WTC11 (cell line): ENCODE results near the gene PGAM1. TPM values are rescaled to one million over a fixed set of nuclear protein-coding genes. Genes with fewer than 3 reads are reported as not detected.

Source experiments
- ATAC-seq: fragments of 200-7000 bp; cut with Tn5 transposase; 2 replicates; pipeline ENCODE4 v1.10.0; 2021; ENCODE audit warnings: mild to moderate bottlenecking, moderate library complexity
- CTCF ChIA-PET: fragments of 300-600 bp; sonication (Branson Sonifier 250); formaldehyde crosslinking; loops from one replicate; lab custom pipeline; 2021; ENCODE audit warnings: antibody characterized with exemption; lab: Charles Lee
- POLR2A ChIA-PET: fragments of 350-600 bp; sonication (Branson Sonifier 250); formaldehyde crosslinking; loops from one replicate; lab custom pipeline; 2021; ENCODE audit warnings: antibody characterized with exemption; lab: Charles Lee
- DNase-seq: peaks from one replicate; pipeline ENCODE4 v3.0.0; 2021; ENCODE audit warnings: low spot score
- H3K27ac Mint-ChIP-seq: 2 replicates; pipeline ENCODE4 v1.8.0; 2021; ENCODE audit warnings: mixed read lengths
- H3K27me3 Mint-ChIP-seq: 2 replicates; pipeline ENCODE4 v1.8.0; 2021; ENCODE audit warnings: low read depth, mild to moderate bottlenecking, moderate library complexity, mixed read lengths
- H3K36me3 Mint-ChIP-seq: 2 replicates; pipeline ENCODE4 v1.8.0; 2021; ENCODE audit warnings: mixed read lengths
- H3K4me1 Mint-ChIP-seq: 2 replicates; pipeline ENCODE4 v1.8.0; 2022; ENCODE audit warnings: mixed read lengths
- H3K4me3 Mint-ChIP-seq: 2 replicates; pipeline ENCODE4 v1.8.0; 2021; ENCODE audit warnings: mild to moderate bottlenecking, moderate library complexity, mixed read lengths
- H3K9me3 Mint-ChIP-seq: 2 replicates; pipeline ENCODE4 v1.8.0; 2021; ENCODE audit warnings: mixed read lengths
- CREM ChIP-seq: sonication (generic); formaldehyde crosslinking; IDR thresholded peaks from 2 replicates; pipeline ENCODE4 v1.8.1; 2022; ENCODE audit warnings: mild to moderate bottlenecking, missing genetic modification reagents, moderate library complexity
- EMX1 ChIP-seq: fragments of 250-450 bp; sonication (Bioruptor Pico); IDR thresholded peaks from 2 replicates; pipeline ENCODE4 v1.8.0; 2021; ENCODE audit warnings: mild to moderate bottlenecking
- ETV6 ChIP-seq: sonication (generic); formaldehyde crosslinking; IDR thresholded peaks from 2 replicates; pipeline ENCODE4 v1.8.1; 2022; ENCODE audit warnings: mild to moderate bottlenecking, missing genetic modification reagents
- GTF2I ChIP-seq: fragments of 250-450 bp; sonication (Bioruptor Pico); conservative IDR thresholded peaks from 2 replicates; pipeline ENCODE4 v1.4.0; 2021; ENCODE audit warnings: mild to moderate bottlenecking
- JUN ChIP-seq: sonication (generic); formaldehyde crosslinking; IDR thresholded peaks from 2 replicates; pipeline ENCODE4 v1.8.0; 2023; ENCODE audit warnings: mild to moderate bottlenecking, missing genetic modification reagents
- KAT7 ChIP-seq: sonication (generic); formaldehyde crosslinking; IDR thresholded peaks from 2 replicates; pipeline ENCODE4 v1.8.1; 2023; ENCODE audit warnings: missing genetic modification reagents, mild to moderate bottlenecking, borderline replicate concordance
- MAX ChIP-seq: sonication (generic); formaldehyde crosslinking; IDR thresholded peaks from 2 replicates; pipeline ENCODE4 v1.8.0; 2022; ENCODE audit warnings: mild to moderate bottlenecking, missing genetic modification reagents
- MXD4 ChIP-seq: fragments of 250-450 bp; sonication (Bioruptor Pico); IDR thresholded peaks from 2 replicates; pipeline ENCODE4 v1.8.0; 2021; ENCODE audit warnings: mild to moderate bottlenecking, moderate library complexity, borderline replicate concordance
- MYBL2 ChIP-seq: sonication (generic); formaldehyde crosslinking; IDR thresholded peaks from 2 replicates; pipeline ENCODE4 v1.8.1; 2023; ENCODE audit warnings: mild to moderate bottlenecking, moderate library complexity, missing genetic modification reagents
- NFYB ChIP-seq: sonication (generic); formaldehyde crosslinking; conservative IDR thresholded peaks from 2 replicates; pipeline ENCODE4 v1.8.0; 2022; ENCODE audit warnings: low read depth, missing genetic modification reagents
- NR1H2 ChIP-seq: sonication (generic); formaldehyde crosslinking; IDR thresholded peaks from 2 replicates; pipeline ENCODE4 v1.9.0; 2021; ENCODE audit warnings: mild to moderate bottlenecking, moderate library complexity, missing genetic modification reagents
- PRRX2 ChIP-seq: fragments of 250-450 bp; sonication (Bioruptor Pico); IDR thresholded peaks from 2 replicates; pipeline ENCODE4 v1.8.0; 2021; ENCODE audit warnings: mild to moderate bottlenecking
- SMAD4 ChIP-seq: sonication (generic); formaldehyde crosslinking; IDR thresholded peaks from 2 replicates; pipeline ENCODE4 v1.8.0; 2022; ENCODE audit warnings: mild to moderate bottlenecking, missing genetic modification reagents
- TCF7 ChIP-seq: sonication (generic); formaldehyde crosslinking; IDR thresholded peaks from 2 replicates; pipeline ENCODE4 v1.8.0; 2022; ENCODE audit warnings: mild to moderate bottlenecking, low read depth, missing genetic modification reagents, moderate library complexity
- USF1 ChIP-seq: sonication (generic); formaldehyde crosslinking; IDR thresholded peaks from 2 replicates; pipeline ENCODE4 v1.8.0; 2022; ENCODE audit warnings: mild to moderate bottlenecking, missing genetic modification reagents
- ZBTB43 ChIP-seq: sonication (generic); formaldehyde crosslinking; IDR thresholded peaks from 2 replicates; pipeline ENCODE4 v1.8.1; 2023; ENCODE audit warnings: mild to moderate bottlenecking, missing genetic modification reagents
- ZNF138 ChIP-seq: sonication (generic); formaldehyde crosslinking; conservative IDR thresholded peaks from 2 replicates; pipeline ENCODE4 v1.8.1; 2022; ENCODE audit warnings: mild to moderate bottlenecking, moderate library complexity, missing genetic modification reagents
- ZNF219 ChIP-seq: sonication (generic); formaldehyde crosslinking; IDR thresholded peaks from 2 replicates; pipeline ENCODE4 v1.8.0; 2023; ENCODE audit warnings: missing genetic modification reagents, mild to moderate bottlenecking, borderline replicate concordance
- ZNF416 ChIP-seq: fragments of 250-450 bp; sonication (Bioruptor Pico); IDR thresholded peaks from 2 replicates; pipeline ENCODE4 v1.9.0; 2021; ENCODE audit warnings: mild to moderate bottlenecking, inconsistent platforms
- ZNF423 ChIP-seq: fragments of 250-450 bp; sonication (Bioruptor Pico); IDR thresholded peaks from 2 replicates; pipeline ENCODE4 v2.1.2; 2022; ENCODE audit warnings: mild to moderate bottlenecking, moderate library complexity
- ZNF425 ChIP-seq: fragments of 250-450 bp; sonication (Bioruptor Pico); conservative IDR thresholded peaks from 2 replicates; pipeline ENCODE4 v1.9.0; 2021; ENCODE audit warnings: mild to moderate bottlenecking
- total RNA-seq: library from RNA; stranded (reverse); gene quantifications from 3 replicates; pipeline ENCODE4 v1.2.3, GENCODE V29; 2021
- TF ChIP-seq, protein P1 (sequence below): fragments of 200-600 bp; IDR thresholded peaks from 2 replicates; pipeline ENCODE4 v1.8.0; 2022; ENCODE audit warnings: antibody characterized with exemption
- TF ChIP-seq, protein P2 (sequence below): sonication (generic); formaldehyde crosslinking; IDR thresholded peaks from 2 replicates; pipeline ENCODE4 v1.8.0; 2023; ENCODE audit warnings: mild to moderate bottlenecking, missing genetic modification reagents
- TF ChIP-seq, protein P3 (sequence below): sonication (generic); formaldehyde crosslinking; IDR thresholded peaks from 2 replicates; pipeline ENCODE4 v1.8.0; 2022; ENCODE audit warnings: missing genetic modification reagents

Gene PGAM1
- total RNA-seq, 1 experiment from 2014 or later, result 833 TPM

- DNase-seq (no peak), ATAC-seq (no peak)
- H3K9me3 Mint-ChIP-seq, result no peaks in the 10 kb centered on the region
- no peak overlapping the region for H3K4me3 Mint-ChIP-seq
- peaks cover 49% of the 10 kb centered on the region for H3K36me3 Mint-ChIP-seq
- no peaks in the 10 kb centered on the region for H3K4me1 Mint-ChIP-seq
- CTCF ChIA-PET, result no interaction called here
- H3K27me3 Mint-ChIP-seq, result no peaks in the 10 kb centered on the region
- no peak for TF ChIP-seq EMX1
- no peak for TF ChIP-seq CREM (CRISPR knock-in tag)
- TF ChIP-seq USF1 (CRISPR knock-in tag), result no peak
- TF ChIP-seq KAT7 (CRISPR knock-in tag), result no peak
- TF ChIP-seq PRRX2, result no peak
- TF ChIP-seq SMAD4 (CRISPR knock-in tag), result no peak
- no peak for TF ChIP-seq ZNF416
- TF ChIP-seq ETV6 (CRISPR knock-in tag), result no peak
- no peak for TF ChIP-seq JUN
- TF ChIP-seq MAX (CRISPR knock-in tag), result no peak
- no peak for TF ChIP-seq ZNF423 (CRISPR knock-in tag)
- TF ChIP-seq, protein P1, sequence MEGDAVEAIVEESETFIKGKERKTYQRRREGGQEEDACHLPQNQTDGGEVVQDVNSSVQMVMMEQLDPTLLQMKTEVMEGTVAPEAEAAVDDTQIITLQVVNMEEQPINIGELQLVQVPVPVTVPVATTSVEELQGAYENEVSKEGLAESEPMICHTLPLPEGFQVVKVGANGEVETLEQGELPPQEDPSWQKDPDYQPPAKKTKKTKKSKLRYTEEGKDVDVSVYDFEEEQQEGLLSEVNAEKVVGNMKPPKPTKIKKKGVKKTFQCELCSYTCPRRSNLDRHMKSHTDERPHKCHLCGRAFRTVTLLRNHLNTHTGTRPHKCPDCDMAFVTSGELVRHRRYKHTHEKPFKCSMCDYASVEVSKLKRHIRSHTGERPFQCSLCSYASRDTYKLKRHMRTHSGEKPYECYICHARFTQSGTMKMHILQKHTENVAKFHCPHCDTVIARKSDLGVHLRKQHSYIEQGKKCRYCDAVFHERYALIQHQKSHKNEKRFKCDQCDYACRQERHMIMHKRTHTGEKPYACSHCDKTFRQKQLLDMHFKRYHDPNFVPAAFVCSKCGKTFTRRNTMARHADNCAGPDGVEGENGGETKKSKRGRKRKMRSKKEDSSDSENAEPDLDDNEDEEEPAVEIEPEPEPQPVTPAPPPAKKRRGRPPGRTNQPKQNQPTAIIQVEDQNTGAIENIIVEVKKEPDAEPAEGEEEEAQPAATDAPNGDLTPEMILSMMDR, result no peak
- TF ChIP-seq MXD4 (CRISPR knock-in tag), result no peak
- TF ChIP-seq, protein P2, sequence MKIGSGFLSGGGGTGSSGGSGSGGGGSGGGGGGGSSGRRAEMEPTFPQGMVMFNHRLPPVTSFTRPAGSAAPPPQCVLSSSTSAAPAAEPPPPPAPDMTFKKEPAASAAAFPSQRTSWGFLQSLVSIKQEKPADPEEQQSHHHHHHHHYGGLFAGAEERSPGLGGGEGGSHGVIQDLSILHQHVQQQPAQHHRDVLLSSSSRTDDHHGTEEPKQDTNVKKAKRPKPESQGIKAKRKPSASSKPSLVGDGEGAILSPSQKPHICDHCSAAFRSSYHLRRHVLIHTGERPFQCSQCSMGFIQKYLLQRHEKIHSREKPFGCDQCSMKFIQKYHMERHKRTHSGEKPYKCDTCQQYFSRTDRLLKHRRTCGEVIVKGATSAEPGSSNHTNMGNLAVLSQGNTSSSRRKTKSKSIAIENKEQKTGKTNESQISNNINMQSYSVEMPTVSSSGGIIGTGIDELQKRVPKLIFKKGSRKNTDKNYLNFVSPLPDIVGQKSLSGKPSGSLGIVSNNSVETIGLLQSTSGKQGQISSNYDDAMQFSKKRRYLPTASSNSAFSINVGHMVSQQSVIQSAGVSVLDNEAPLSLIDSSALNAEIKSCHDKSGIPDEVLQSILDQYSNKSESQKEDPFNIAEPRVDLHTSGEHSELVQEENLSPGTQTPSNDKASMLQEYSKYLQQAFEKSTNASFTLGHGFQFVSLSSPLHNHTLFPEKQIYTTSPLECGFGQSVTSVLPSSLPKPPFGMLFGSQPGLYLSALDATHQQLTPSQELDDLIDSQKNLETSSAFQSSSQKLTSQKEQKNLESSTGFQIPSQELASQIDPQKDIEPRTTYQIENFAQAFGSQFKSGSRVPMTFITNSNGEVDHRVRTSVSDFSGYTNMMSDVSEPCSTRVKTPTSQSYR (CRISPR knock-in tag), result no peak
- H3K27ac Mint-ChIP-seq, result no peak overlapping the region
- POLR2A ChIA-PET, result no interaction called here
Measured at GRCh38 chr10:97388152-97388551, 37.8 kb upstream of the PGAM1 start.

GRCh38 chr10:97390091-97390490, 35.9 kb upstream of the PGAM1 start:
- CTCF ChIA-PET, result no interaction called here
- H3K9me3 Mint-ChIP-seq, result no peaks in the 10 kb centered on the region
- ATAC-seq (no peak), DNase-seq (no peak)
- H3K4me1 Mint-ChIP-seq, result no peaks in the 10 kb centered on the region
- POLR2A ChIA-PET, result no interaction called here
- H3K27me3 Mint-ChIP-seq, result no peaks in the 10 kb centered on the region
- no peak overlapping the region for H3K27ac Mint-ChIP-seq
- H3K4me3 Mint-ChIP-seq, result no peak overlapping the region
- peaks cover 58% of the 10 kb centered on the region for H3K36me3 Mint-ChIP-seq
- no peak for TF ChIP-seq TCF7 (CRISPR knock-in tag)
- TF ChIP-seq NR1H2 (CRISPR knock-in tag), result no peak
- no peak for TF ChIP-seq ZNF138 (CRISPR knock-in tag)
- TF ChIP-seq, protein P3, sequence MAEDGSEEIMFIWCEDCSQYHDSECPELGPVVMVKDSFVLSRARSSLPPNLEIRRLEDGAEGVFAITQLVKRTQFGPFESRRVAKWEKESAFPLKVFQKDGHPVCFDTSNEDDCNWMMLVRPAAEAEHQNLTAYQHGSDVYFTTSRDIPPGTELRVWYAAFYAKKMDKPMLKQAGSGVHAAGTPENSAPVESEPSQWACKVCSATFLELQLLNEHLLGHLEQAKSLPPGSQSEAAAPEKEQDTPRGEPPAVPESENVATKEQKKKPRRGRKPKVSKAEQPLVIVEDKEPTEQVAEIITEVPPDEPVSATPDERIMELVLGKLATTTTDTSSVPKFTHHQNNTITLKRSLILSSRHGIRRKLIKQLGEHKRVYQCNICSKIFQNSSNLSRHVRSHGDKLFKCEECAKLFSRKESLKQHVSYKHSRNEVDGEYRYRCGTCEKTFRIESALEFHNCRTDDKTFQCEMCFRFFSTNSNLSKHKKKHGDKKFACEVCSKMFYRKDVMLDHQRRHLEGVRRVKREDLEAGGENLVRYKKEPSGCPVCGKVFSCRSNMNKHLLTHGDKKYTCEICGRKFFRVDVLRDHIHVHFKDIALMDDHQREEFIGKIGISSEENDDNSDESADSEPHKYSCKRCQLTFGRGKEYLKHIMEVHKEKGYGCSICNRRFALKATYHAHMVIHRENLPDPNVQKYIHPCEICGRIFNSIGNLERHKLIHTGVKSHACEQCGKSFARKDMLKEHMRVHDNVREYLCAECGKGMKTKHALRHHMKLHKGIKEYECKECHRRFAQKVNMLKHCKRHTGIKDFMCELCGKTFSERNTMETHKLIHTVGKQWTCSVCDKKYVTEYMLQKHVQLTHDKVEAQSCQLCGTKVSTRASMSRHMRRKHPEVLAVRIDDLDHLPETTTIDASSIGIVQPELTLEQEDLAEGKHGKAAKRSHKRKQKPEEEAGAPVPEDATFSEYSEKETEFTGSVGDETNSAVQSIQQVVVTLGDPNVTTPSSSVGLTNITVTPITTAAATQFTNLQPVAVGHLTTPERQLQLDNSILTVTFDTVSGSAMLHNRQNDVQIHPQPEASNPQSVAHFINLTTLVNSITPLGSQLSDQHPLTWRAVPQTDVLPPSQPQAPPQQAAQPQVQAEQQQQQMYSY (CRISPR knock-in tag), result no peak
- no peak for TF ChIP-seq MYBL2 (CRISPR knock-in tag)
- TF ChIP-seq GTF2I (CRISPR knock-in tag), result no peak
- TF ChIP-seq NFYB, result no peak
- no peak for TF ChIP-seq JUN
- TF ChIP-seq ZBTB43 (CRISPR knock-in tag), result no peak
- no peak for TF ChIP-seq ZNF425 (CRISPR knock-in tag)
- no peak for TF ChIP-seq ZNF219 (CRISPR knock-in tag)
- no peak for TF ChIP-seq ZNF423 (CRISPR knock-in tag)
- no peak for TF ChIP-seq USF1 (CRISPR knock-in tag)
